Esophagus muscularis mucosa (tissue), 4 donors: ENCODE results near the gene NVL. TPM values are rescaled to one million over a fixed set of nuclear protein-coding genes. Genes with fewer than 3 reads are reported as not detected.
A peak's percentile ranks its signal among the peaks of the same experiment; 100 is the strongest.

Source experiments
- DNase-seq: peaks from one replicate; pipeline ENCODE4 v3.0.0-alpha.2; 2017; ENCODE audit errors: extremely low spot score
- H3K27ac ChIP-seq, 4 donors: fragments of 200-600 bp; sonication (generic); replicated peaks in 1 of 4; 1 replicate in 3 of 4; 2 replicates in 1 of 4; pipeline ENCODE4 v1.5.1; 2016 to 2019; ENCODE audit warnings: mild to moderate bottlenecking in 1 of 4
- H3K27me3 ChIP-seq, 4 donors: fragments of 200-600 bp; sonication (generic); one replicate each; pipeline versions ENCODE4 v1.5.1 to v1.6.0; 2016 to 2019
- H3K36me3 ChIP-seq, 4 donors: fragments of 200-600 bp; sonication (generic); one replicate each; pipeline ENCODE4 v1.5.1; 2016 to 2019
- H3K4me1 ChIP-seq, 4 donors: fragments of 200-600 bp; sonication (generic); one replicate each; pipeline ENCODE4 v1.5.1; 2016 to 2019
- H3K4me3 ChIP-seq, 4 donors: fragments of 200-600 bp; sonication (generic); 1 replicate in 2 of 4; 2 replicates in 2 of 4; pipeline ENCODE4 v1.5.1; 2016 to 2019; ENCODE audit warnings: mild to moderate bottlenecking in 4 of 4, moderate library complexity in 1 of 4
- H3K9me3 ChIP-seq, 4 donors: fragments of 200-600 bp; sonication (generic); 1 replicate in 3 of 4; 2 replicates in 1 of 4; pipeline ENCODE4 v1.5.1; 2016 to 2019
- EP300 ChIP-seq: sonication (generic); formaldehyde crosslinking; IDR thresholded peaks from one replicate; pipeline ENCODE4 v1.6.1; 2017; ENCODE audit warnings: antibody characterized with exemption
- POLR2A ChIP-seq: fragments of 450-650 bp; IDR thresholded peaks from one replicate; pipeline ENCODE4 v1.6.1; 2017; ENCODE audit warnings: antibody characterized with exemption, moderate library complexity, mild to moderate bottlenecking, low read depth
- POLR2AphosphoS5 ChIP-seq, 2 donors: sonication (generic); formaldehyde crosslinking; IDR thresholded peaks; one replicate each; pipeline ENCODE4 v1.6.1; 2017; ENCODE audit warnings: antibody characterized with exemption in 2 of 2
- WGBS: methylation state at CpG from one replicate; pipeline ENCODE4 v1.1.5; 2018; 5-methylcytosine and 5-hydroxymethylcytosine counted together
- intact Hi-C: fragments of 100-400 bp; cut with DNase I; formaldehyde crosslinking; loops from one replicate; pipeline ENCODE4 v1.15.1; 2023
- total RNA-seq, 4 donors: library from RNA; depleted of rRNA; stranded (reverse); fragments of >200 nt; gene quantifications; one replicate each; pipeline versions ENCODE4 v1.1.0 to v1.2.1, GENCODE V29; 2016
- TF ChIP-seq, protein P1 (sequence below), 3 experiments: fragments of 200-600 bp in 2 of 3; fragments of 450-650 bp in 1 of 3; sonication (generic) in 2 of 3; IDR thresholded peaks; one replicate each; pipeline ENCODE4 v1.5.1; 2017 to 2019; ENCODE audit warnings: antibody characterized with exemption in 3 of 3, mild to moderate bottlenecking in 2 of 3, moderate library complexity in 1 of 3

Gene NVL
- total RNA-seq, 4 donors from 2014 or later, result 11.0 to 19.5 (median 15.9) TPM

DNA sequence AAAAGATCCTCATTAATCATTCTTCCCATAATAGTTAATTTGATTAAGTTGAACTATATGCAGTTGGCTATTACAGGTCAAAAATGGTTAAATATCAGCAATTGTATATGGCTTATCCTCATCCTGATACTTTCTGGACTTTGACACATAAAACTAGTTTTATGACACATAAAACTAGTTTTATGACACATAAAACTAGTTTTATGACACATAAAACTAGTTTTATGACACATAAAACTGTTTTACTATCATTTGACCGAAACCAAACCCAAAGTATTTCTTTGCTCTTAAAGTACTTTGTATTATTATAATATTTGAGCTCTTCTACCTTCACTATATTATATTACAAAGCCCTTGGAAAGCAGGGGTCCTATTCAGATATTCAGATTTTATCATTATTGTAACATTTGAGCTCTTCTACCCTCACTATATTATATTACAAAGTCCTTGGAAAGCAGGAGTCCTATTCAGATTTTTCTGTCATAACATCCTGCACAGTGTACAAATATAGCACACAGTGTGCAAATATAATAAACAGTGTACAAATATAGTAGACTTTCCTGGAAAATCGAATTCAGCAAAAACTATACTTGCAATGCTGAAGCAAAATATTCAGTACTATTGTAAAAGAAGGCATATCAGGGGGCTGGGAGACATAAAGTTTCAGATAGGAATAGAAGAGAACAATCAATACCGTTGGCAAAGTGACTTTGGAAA, 53.0 kb downstream of the NVL start:
- WGBS, result 81% methylated on average over 3 of the region's 3 CpGs
- H3K4me3 ChIP-seq, result no peak overlapping the region
- intact Hi-C loops, result no loop called here
- no peak for DNase-seq
- no peaks in the 10 kb centered on the region for H3K4me1 ChIP-seq
- TF ChIP-seq, protein P1, sequence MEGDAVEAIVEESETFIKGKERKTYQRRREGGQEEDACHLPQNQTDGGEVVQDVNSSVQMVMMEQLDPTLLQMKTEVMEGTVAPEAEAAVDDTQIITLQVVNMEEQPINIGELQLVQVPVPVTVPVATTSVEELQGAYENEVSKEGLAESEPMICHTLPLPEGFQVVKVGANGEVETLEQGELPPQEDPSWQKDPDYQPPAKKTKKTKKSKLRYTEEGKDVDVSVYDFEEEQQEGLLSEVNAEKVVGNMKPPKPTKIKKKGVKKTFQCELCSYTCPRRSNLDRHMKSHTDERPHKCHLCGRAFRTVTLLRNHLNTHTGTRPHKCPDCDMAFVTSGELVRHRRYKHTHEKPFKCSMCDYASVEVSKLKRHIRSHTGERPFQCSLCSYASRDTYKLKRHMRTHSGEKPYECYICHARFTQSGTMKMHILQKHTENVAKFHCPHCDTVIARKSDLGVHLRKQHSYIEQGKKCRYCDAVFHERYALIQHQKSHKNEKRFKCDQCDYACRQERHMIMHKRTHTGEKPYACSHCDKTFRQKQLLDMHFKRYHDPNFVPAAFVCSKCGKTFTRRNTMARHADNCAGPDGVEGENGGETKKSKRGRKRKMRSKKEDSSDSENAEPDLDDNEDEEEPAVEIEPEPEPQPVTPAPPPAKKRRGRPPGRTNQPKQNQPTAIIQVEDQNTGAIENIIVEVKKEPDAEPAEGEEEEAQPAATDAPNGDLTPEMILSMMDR (IDR thresholded peaks at IDR 0.05), result no peak
- TF ChIP-seq POLR2AphosphoS5 (IDR thresholded peaks at IDR 0.05) (no peak), POLR2A (no peak), EP300 (no peak)
- no peak overlapping the region for H3K27ac ChIP-seq
- H3K36me3 ChIP-seq, result peaks cover 30 to 68% (median 48%) of the 10 kb centered on the region in 4 donors
- no peaks in the 10 kb centered on the region for H3K9me3 ChIP-seq
- H3K27me3 ChIP-seq, result no peaks in the 10 kb centered on the region

DNA sequence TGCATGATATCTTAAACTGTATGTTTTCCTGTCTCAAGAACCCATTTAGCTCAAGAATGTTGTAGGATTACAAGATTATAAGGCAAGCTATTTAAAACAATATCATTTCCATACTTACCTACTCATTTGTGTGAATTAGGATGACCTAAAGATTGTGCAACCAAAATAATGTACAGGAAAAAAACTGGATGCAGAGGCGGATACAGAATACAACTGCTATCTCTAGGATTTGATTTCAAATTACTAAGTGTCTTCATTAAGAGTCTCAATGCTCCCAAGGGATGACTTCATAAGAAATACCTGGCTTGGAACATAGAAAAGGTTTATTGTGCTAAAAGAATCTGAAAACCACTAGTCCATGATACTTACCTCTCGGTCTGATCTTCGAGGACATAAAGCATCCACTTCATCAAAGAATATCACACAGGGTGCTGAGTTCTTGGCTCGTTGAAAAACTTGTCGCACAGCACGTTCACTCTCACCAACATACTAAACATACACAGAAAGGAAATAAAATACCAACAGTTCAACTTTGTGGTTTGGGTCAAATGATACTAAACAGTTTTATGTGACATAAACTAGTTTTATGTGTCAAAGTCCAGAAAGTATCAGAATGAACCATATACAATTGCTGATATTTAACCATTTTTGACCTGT, 54.9 kb downstream of the NVL start:
- Histone ChIP-seq H3K4me1 (no peaks in the 10 kb centered on the region), H3K36me3 (peaks cover 27 to 63% (median 44%) of the 10 kb centered on the region in 4 donors), H3K4me3 (no peak overlapping the region), H3K27me3 (no peaks in the 10 kb centered on the region), H3K27ac (no peak overlapping the region), H3K9me3 (no peaks in the 10 kb centered on the region)
- peak; percentile 3 for DNase-seq
- WGBS, result 96% methylated on average over 6 of the region's 6 CpGs
- TF ChIP-seq EP300 (no peak), POLR2A (no peak), POLR2AphosphoS5 (IDR thresholded peaks at IDR 0.05) (no peak)
- TF ChIP-seq, protein P1 (IDR thresholded peaks at IDR 0.05), result no peak
- intact Hi-C loops, result no loop called here

DNA sequence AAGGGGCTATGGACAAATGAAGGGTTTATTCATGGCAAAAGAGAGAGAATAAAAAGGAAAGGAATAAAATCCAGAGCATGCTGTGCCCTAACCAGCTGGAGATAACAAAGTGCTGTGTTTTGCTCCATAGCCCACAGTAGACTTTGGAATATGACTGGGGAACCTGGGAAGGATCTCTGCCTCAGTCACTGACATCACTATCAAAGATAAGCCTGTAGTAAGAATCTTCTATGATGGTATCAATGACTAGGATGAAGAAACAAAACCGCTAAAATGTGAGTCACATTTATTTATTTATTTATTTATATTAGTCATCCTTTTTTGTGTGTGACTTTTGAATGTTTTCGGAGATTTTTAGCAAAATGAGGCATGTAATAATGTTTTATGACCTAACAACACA, 56.3 kb downstream of the NVL start:
- DNase-seq, result no peak
- Histone ChIP-seq H3K27ac (no peak overlapping the region), H3K9me3 (no peaks in the 10 kb centered on the region), H3K36me3 (peaks cover 26 to 64% (median 40%) of the 10 kb centered on the region in 4 donors), H3K4me1 (no peaks in the 10 kb centered on the region), H3K27me3 (no peaks in the 10 kb centered on the region), H3K4me3 (no peak overlapping the region)
- TF ChIP-seq, protein P1 (IDR thresholded peaks at IDR 0.05), result no peak
- TF ChIP-seq POLR2A (no peak), EP300 (no peak), POLR2AphosphoS5 (IDR thresholded peaks at IDR 0.05) (no peak)
- 94% methylated on average over 2 of the region's 2 CpGs for WGBS
- intact Hi-C loops, result no loop called here

DNA sequence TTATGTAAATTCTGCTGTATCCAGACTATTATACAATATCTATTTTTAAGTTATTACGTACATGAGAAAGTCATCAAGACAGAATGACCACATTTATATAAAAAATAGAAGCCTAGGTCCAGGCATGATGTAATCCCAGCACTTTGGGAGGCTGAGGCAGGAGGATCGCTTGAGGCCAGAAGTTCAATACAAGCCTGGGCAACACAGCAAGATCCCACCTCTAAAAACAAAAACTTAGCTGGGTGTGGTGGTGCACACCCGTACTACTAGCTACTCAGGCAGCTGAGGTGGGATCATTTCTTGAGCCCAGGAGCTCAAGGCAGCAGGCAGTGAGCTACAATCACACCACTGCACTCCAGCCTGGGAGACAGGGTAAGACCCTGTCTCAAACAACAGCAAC, 58.9 kb downstream of the NVL start:
- peaks cover 29 to 85% (median 55%) of the 10 kb centered on the region in 4 donors for H3K36me3 ChIP-seq
- DNase-seq, result no peak
- no peak overlapping the region for H3K4me3 ChIP-seq
- H3K4me1 ChIP-seq, result no peaks in the 10 kb centered on the region
- H3K9me3 ChIP-seq, result no peaks in the 10 kb centered on the region
- no peak overlapping the region for H3K27ac ChIP-seq
- intact Hi-C loops, result no loop called here
- WGBS, result 94% methylated on average over 3 of the region's 3 CpGs
- TF ChIP-seq POLR2AphosphoS5 (IDR thresholded peaks at IDR 0.05), result no peak
- TF ChIP-seq, protein P1 (IDR thresholded peaks at IDR 0.05), result no peak
- H3K27me3 ChIP-seq, result no peaks in the 10 kb centered on the region
